ENCODE measurements around the gene HADHA.

DNA sequence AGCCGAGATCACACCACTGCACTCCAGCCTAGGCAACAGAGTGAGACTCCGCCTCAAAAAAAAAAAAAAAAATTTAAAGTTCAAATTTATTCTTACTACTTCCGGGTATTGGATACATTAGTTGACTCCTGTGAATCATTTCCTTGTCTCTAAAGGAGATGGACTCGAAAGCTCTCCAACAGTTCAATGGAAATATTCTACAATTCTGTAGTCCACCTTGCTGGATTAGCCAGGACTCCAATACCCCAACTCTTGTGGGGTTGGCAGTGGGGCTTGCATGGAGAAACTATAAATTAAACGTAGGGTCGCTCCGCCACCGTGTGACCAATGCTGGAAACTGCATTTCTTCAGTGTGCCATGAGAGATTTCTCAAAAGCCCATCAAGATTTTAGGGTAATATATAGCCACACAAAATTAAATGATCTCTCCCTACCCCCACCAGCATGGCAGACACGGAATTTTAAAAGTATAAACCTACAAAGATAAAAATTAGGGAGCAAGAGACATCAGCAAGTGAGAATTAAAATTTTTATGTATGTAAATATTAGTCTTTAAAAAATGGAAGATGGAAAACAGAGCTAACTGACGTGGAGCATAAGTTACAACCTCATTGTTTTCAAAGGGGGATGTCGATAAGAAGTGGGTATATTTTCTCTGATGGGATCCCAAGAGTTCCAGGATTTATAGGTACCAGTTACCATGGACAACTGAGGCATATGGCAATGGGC lies 99.3 kb downstream of the HADHA start:
- TF ChIP-seq YY1 (IDR thresholded peaks at IDR 0.05; ENCODE audit: insufficient read depth, insufficient read length) = no peak
- no peak for TF ChIP-seq SUZ12 (IDR thresholded peaks at IDR 0.05; ENCODE audit: extremely low read depth, insufficient read depth, insufficient read length)
